ENCODE measurements around the gene ABCF1.

DNA sequence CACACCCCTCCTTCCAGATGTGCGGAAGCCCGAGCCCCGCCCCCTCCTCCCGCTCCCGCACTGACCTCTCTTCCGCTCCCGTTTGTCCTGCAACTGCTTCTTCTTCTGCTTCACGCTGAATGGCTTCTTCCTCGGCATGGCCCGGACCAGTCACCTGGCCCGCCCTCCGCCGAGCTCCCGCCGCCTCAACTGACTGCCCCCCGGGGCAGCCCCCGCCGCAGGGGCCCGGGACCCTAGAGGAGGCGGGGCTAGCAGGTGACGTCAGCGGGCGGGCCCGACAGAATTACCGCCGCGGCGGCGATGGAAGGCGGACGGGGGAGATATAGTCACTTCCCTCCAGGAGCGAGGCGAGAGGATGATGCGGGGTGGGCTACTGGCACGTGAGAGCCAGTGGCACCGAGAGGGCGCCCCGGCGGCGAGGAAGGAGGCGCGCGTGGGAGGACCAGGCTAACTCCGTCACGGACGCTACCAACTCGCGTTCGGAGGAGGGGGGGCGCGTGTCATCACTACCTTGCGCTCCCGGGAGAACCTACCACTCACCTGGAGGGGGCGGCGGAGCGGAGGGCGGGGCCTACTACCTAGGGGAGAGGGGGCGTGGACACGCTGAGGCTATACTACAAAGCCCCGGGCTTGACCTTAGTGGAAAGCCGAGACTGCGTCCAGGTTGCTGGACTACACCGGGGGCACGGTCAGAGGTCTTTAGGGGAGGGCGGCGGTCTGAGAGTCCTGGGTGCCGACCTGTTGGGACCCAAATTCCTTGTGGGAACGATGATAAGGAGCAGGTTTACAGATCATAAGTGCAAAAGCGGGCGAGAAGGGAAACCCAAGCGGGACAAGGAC, 15.0 kb upstream of the ABCF1 start, which contains the start of gene GNL1:
- TF ChIP-seq, protein P1, sequence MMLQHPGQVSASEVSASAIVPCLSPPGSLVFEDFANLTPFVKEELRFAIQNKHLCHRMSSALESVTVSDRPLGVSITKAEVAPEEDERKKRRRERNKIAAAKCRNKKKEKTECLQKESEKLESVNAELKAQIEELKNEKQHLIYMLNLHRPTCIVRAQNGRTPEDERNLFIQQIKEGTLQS (IDR thresholded peaks at IDR 0.05) = peak; percentile 68
- TF ChIP-seq, protein P2, sequence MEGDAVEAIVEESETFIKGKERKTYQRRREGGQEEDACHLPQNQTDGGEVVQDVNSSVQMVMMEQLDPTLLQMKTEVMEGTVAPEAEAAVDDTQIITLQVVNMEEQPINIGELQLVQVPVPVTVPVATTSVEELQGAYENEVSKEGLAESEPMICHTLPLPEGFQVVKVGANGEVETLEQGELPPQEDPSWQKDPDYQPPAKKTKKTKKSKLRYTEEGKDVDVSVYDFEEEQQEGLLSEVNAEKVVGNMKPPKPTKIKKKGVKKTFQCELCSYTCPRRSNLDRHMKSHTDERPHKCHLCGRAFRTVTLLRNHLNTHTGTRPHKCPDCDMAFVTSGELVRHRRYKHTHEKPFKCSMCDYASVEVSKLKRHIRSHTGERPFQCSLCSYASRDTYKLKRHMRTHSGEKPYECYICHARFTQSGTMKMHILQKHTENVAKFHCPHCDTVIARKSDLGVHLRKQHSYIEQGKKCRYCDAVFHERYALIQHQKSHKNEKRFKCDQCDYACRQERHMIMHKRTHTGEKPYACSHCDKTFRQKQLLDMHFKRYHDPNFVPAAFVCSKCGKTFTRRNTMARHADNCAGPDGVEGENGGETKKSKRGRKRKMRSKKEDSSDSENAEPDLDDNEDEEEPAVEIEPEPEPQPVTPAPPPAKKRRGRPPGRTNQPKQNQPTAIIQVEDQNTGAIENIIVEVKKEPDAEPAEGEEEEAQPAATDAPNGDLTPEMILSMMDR (IDR thresholded peaks at IDR 0.05; ENCODE audit: low read depth, low read length, missing input control) = no peak
- TF ChIP-seq, protein P3, sequence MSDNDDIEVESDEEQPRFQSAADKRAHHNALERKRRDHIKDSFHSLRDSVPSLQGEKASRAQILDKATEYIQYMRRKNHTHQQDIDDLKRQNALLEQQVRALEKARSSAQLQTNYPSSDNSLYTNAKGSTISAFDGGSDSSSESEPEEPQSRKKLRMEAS (IDR thresholded peaks at IDR 0.05) = peak; percentile 60
- TF ChIP-seq RAD21 (IDR thresholded peaks at IDR 0.05) (no peak), SP1 (IDR thresholded peaks at IDR 0.05) (peak; percentile 69), YY1 (IDR thresholded peaks at IDR 0.05) (no peak), TAF1 (conservative IDR thresholded peaks at IDR 0.05) (no peak), NR2F2 (IDR thresholded peaks at IDR 0.05) (peak; percentile 98)
- TF ChIP-seq, protein P4, sequence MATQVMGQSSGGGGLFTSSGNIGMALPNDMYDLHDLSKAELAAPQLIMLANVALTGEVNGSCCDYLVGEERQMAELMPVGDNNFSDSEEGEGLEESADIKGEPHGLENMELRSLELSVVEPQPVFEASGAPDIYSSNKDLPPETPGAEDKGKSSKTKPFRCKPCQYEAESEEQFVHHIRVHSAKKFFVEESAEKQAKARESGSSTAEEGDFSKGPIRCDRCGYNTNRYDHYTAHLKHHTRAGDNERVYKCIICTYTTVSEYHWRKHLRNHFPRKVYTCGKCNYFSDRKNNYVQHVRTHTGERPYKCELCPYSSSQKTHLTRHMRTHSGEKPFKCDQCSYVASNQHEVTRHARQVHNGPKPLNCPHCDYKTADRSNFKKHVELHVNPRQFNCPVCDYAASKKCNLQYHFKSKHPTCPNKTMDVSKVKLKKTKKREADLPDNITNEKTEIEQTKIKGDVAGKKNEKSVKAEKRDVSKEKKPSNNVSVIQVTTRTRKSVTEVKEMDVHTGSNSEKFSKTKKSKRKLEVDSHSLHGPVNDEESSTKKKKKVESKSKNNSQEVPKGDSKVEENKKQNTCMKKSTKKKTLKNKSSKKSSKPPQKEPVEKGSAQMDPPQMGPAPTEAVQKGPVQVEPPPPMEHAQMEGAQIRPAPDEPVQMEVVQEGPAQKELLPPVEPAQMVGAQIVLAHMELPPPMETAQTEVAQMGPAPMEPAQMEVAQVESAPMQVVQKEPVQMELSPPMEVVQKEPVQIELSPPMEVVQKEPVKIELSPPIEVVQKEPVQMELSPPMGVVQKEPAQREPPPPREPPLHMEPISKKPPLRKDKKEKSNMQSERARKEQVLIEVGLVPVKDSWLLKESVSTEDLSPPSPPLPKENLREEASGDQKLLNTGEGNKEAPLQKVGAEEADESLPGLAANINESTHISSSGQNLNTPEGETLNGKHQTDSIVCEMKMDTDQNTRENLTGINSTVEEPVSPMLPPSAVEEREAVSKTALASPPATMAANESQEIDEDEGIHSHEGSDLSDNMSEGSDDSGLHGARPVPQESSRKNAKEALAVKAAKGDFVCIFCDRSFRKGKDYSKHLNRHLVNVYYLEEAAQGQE (IDR thresholded peaks at IDR 0.05) = peak; percentile 70

Measured in liver (tissue), 3 donors.